ENCODE data around the gene ADGRG3.

DNA sequence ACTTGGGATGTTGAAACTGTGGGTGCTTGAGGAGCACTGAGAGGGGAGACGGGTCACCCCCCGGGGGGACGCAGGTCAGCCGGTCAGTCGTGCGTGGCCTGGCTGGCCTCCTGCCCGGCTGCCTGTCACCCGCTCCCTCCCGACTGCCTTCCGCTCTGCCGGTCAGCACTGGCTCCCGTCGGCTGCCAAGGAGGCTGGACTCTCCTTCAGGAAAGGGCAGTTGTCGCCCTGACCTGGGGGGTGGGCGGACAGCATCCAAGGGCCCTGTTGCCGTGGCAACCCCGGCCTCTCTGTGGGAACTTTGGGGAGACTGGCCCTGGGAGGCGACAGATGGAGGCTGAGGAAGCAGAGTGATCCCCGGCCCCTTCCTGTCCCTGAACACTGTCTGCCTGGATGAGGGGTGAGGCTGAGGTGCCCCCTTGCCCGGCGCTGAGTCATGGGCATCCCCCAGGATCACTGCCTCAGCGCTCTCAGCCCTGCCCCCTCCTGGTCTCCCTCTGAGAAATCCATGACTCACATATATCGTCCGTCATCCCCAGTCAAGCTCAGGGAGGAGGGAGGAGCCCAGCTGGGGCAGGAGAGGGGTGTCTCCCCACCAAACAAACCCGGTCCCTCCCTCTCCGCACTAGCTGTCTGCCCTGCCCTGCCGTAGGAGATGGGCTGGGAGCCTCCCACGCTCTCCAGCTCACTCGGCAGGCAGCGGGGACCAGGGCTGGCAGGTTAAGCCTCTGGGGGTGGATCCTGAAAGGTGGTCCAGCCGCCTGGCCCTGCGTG lies 39.9 kb upstream of the ADGRG3 start, which contains the start of gene ADGRG1:
- TF ChIP-seq POLR2AphosphoS5 (IDR thresholded peaks at IDR 0.05; ENCODE audit: low read depth, low read length) (peak; percentile 12; the same call in 1 of the 2 replicates), CEBPB (IDR thresholded peaks at IDR 0.05; ENCODE audit: low read depth) (no peak), FOSL1 (IDR thresholded peaks at IDR 0.05; ENCODE audit: low read depth) (no peak), REST (IDR thresholded peaks at IDR 0.05; ENCODE audit: low read depth) (no peak), ZFX (IDR thresholded peaks at IDR 0.05) (no peak), ZNF274 (IDR thresholded peaks at IDR 0.05; ENCODE audit: low read depth, low read length) (no peak), SP1 (IDR thresholded peaks at IDR 0.05; ENCODE audit: low read depth) (no peak), YY1 (IDR thresholded peaks at IDR 0.05; ENCODE audit: extremely low read depth, insufficient replicate concordance, low read depth, low read length) (no peak), ZBTB33 (IDR thresholded peaks at IDR 0.05; ENCODE audit: extremely low read depth, insufficient replicate concordance, low read length) (no peak), JUND (IDR thresholded peaks at IDR 0.05) (no peak), EGR1 (IDR thresholded peaks at IDR 0.05; ENCODE audit: low read depth) (no peak), POLR2A (IDR thresholded peaks at IDR 0.05; ENCODE audit: borderline replicate concordance, extremely low read depth, insufficient read depth, insufficient read length) (no peak), RAD21 (IDR thresholded peaks at IDR 0.05; ENCODE audit: low read depth) (no peak)
- TF ChIP-seq, protein P1, sequence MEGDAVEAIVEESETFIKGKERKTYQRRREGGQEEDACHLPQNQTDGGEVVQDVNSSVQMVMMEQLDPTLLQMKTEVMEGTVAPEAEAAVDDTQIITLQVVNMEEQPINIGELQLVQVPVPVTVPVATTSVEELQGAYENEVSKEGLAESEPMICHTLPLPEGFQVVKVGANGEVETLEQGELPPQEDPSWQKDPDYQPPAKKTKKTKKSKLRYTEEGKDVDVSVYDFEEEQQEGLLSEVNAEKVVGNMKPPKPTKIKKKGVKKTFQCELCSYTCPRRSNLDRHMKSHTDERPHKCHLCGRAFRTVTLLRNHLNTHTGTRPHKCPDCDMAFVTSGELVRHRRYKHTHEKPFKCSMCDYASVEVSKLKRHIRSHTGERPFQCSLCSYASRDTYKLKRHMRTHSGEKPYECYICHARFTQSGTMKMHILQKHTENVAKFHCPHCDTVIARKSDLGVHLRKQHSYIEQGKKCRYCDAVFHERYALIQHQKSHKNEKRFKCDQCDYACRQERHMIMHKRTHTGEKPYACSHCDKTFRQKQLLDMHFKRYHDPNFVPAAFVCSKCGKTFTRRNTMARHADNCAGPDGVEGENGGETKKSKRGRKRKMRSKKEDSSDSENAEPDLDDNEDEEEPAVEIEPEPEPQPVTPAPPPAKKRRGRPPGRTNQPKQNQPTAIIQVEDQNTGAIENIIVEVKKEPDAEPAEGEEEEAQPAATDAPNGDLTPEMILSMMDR (IDR thresholded peaks at IDR 0.05 in 2 of 3, conservative IDR thresholded peaks at IDR 0.05 in 1 of 3; ENCODE audit: borderline replicate concordance in 1 of 3, insufficient read depth in 1 of 3, low read depth in 2 of 3, low read length in 2 of 3): peak in 2 of 3 experiments; percentile 12 to 19; a peak in 1 of 6 replicates

Data from HCT116 (cell line).